GM19099 (cell line): ENCODE data around the gene CCDC124.

Source experiments
- POLR2A ChIP-seq: IDR thresholded peaks from 3 replicates; pipeline ENCODE4 v1.6.1; 2011; ENCODE audit warnings: low read depth; ENCODE audit not compliant: insufficient read length; ENCODE audit errors: extremely low read depth

The CCDC124 gene

DNA sequence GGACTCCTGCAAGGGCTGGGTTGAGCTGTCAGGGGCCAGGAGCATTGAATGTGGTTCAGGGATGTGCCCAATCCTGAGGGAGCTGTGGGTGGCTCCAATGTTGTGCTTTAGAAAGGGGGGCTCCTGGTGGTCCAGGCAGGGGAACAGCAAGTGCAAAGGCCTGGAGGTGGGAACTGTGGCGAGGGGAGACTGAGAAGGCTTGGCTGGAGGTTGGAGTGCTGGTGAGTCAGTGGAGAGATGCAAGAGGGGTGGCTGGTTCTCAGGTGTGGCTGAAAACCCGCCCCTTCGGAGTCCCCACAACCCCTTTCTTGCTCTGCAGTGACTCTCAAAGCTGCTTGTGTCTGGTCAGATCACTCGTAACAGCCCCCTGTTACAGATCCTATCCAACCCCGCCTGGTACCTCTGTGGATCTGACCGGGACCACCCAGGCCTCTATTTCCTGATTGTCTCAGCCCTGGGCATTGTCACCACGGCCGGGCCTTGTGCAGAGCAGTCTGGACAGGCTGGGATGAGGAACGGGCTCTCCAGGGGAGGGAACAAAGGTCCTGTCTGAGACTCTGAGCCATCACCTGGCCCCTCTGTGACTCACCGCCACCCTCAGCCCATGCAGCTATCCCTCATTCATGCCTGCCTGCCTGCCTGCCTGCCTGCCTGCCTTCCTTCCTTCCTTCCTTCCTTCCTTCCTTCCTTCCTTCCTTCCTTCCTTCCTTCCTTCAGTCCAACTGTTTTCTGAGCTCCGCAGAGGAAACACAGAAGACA is 32.7 kb downstream of the CCDC124 start:
- TF ChIP-seq POLR2A: no peak

- TF ChIP-seq POLR2A: no peak
Observed at GRCh38 chr19:17966129-17966483, 33.3 kb downstream of the CCDC124 start.

DNA sequence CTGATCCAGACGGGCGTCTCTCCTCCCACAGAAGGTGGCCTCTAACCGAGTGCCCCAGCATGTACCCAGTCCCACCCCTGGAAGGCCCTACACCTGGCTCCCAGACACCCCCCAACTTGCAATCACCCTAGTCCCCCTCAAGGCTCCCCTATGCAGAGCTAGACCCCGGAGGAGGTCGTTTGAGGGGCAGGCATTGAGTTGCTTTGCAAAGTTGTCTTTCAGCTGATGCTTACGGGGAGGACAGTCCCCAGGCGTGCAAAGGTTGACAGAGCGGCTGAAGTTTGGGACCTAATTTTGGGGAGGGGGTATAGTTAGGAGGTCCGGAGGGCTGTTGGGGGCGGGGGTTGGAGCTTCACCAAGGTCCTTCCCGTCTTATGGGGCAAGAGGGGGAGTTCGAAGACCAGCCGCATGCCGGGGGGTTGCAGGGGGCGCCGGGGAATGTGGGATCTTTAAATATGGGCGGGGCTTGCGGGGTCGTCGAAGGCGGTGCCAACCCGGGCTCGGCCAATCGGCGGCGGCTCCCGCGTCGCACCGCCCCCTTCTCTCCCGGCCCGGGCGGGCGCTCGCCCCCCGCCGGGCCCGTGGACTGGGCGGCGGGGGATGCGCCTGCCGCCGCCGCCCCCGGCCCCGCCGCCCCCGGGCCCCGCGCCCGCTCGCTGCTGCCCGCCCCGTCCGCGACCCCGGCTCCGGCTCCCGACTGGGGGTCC is 33.9 kb downstream of the CCDC124 start, which contains the start of gene KCNN1:
KCNN1 (plus strand) TSS at position 558 of the 707 bp plus-strand sequence. CDS start 6,782 bp downstream, outside the sequence.
- no peak for TF ChIP-seq POLR2A

DNA sequence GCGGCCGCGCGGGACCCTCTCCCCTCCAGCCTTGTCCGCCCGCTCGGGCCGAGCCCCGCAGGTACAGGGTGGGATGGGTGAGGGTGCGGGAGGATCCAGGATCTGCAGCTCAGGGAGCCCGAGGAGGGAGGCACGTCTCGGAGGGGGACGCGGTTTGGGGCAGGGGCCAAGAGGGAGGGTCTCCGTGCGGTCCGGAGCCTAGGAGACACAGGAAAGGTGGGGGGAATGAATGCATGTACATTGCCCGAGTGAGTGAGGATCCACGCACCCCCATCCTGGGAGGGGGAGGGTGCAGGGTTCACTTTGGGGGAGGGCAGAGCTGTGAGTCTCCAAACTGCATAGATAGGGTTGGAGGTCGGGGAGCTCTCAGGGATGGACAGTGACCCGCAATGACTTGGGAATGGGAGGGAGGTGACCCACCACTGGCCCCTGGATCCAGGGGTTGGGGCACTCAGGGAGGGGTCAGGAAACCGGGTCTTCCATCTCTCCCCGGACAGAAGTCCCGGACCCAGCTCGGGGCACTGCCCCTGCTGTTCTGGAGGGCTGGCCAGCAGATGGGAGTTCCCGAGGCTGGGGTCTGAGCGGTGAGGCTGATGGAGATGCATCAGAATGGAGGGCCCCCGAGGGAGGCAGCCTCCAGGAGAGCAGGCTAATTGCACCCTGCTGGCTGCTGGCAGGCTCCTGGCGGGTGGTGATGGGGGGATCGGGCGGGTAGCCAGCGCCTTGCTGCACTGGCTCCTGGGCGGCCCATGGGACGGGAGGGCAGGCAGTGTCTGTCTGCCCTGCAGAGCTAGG is 34.6 kb downstream of the CCDC124 start:
- TF ChIP-seq POLR2A: no peak

- TF ChIP-seq POLR2A: no peak
Observed at GRCh38 chr19:17968362-17968761, 35.5 kb downstream of the CCDC124 start.

DNA sequence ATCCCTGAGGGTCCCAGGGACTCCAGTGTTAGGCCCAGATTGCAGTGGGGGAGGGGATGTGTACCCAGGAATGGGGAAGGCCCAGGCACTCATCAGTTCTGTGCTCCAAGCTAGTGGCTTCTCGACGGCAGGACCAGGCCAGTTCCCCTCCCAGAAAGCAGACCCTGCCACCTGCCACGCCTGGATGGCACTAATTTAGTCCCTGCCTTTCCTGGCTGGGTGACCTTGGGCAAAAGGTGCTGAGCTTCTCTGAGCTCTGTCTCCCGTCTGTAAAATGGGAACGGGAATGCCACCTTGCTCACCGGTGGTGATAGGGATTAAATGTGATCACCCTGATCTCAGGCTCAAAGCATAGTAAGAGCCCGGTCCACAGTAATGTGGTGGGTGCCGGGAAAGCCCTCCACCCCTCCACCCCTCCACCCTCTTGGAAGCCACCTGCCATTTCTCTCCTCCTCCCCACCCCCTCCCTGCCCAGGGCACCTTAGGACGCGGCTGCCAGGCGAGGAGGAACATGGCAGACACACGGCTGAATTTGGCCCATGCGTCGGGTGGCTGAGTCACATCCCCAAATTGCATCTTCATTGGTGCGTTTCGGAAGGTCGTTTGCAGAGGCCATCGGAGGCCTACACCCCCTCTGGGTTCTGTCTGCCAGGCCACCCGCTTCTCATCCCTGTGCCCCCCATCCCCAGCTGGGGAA is 36.4 kb downstream of the CCDC124 start:
- no peak for TF ChIP-seq POLR2A

DNA sequence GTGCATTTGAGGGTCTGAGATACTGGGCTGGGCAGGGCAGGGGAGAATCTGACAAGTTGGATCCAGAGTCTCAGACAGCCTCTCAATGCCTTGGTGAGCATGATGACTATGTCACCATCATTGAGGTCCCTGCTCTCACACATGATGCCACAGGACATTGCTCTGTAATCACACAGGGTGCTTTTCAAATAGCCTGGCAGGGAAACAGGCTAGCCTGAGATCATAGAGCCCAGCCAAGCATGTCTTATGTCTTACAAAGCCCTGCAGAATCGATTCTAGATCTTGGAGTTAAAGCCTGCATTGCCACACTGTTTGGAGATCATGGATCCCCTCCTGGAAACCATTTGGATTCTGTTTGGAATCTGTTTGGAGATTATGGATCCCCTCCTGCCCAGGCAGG is 39.4 kb downstream of the CCDC124 start:
- no peak for TF ChIP-seq POLR2A

GRCh38 chr19:17973759-17974158 is 40.9 kb downstream of the CCDC124 start:
- no peak for TF ChIP-seq POLR2A

- TF ChIP-seq POLR2A: no peak
Observed at GRCh38 chr19:17974551-17974950, 41.7 kb downstream of the CCDC124 start.

GRCh38 chr19:17975032-17975431 is 42.2 kb downstream of the CCDC124 start:
- no peak for TF ChIP-seq POLR2A

GRCh38 chr19:17977021-17977420 is 44.2 kb downstream of the CCDC124 start:
- TF ChIP-seq POLR2A: no peak

GRCh38 chr19:17977488-17977887 is 44.7 kb downstream of the CCDC124 start:
- TF ChIP-seq POLR2A: no peak

DNA sequence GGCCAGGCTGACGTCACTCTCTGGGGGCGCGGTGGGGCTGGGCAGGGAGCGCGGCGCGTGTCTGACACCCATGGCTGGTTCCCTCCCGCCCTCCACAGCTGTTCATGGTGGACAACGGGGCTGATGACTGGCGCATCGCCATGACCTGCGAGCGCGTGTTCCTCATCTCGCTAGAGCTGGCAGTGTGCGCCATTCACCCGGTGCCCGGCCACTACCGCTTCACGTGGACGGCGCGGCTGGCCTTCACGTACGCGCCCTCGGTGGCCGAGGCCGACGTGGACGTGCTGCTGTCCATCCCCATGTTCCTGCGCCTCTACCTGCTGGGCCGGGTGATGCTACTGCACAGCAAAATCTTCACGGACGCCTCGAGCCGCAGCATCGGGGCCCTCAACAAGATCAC is 48.8 kb downstream of the CCDC124 start:
- TF ChIP-seq POLR2A: no peak

- no peak for TF ChIP-seq POLR2A
Observed at GRCh38 chr19:17982430-17982829, 49.6 kb downstream of the CCDC124 start.

DNA sequence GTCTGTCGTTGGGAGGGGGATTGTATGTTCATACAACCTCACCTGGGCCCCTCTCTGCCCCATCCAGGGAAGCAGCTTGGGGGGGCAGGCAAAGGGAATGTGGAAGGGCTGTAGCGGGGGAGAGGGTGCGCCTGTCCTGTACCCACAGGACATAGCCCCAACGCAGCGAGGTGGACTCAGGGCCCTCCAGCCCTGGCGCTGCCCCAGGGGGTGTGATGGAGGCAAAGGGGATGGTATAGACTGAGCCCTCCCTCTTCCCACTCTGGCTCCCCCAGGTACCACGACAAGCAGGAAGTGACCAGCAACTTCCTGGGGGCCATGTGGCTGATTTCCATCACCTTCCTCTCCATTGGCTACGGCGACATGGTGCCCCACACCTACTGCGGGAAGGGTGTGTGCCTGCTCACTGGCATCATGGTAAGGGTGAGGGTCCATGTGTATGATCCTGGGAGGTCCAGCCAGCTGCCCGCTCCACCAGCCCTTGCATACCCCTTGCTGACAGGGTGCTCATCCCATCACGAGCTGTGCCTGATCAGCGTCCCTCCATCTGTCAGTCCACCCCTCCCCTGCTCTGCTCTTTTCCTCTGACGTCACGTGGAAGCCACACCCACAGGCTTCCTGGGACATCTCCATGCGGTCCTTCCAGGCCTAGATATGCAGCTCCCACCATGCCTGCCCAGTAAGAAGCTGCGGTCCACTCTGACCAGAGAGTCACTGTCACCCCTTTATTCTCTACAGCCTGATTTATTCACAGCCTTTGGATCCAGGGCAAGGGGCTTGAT is 52.4 kb downstream of the CCDC124 start:
- TF ChIP-seq POLR2A: no peak

- no peak for TF ChIP-seq POLR2A
Observed at GRCh38 chr19:17988161-17988560, 55.3 kb downstream of the CCDC124 start.
